ENCODE results near the gene HOXA9.

Gene HOXA9

GRCh38 chr7:27143023-27143949 is 22.1 kb downstream of the HOXA9 start, which contains the start of gene HOXA5:
Gene HOXA5, minus strand, starts transcription at chr7:27143681. Its CDS starts 74 bp downstream, at chr7:27143607.
- WGBS, 2 donors (ENCODE audit: extremely low coverage in 2 of 2, insufficient read length in 2 of 2, insufficient replicate concordance in 1 of 2): no CpG with 5 or more reads among the region's 86 CpGs
- no peak within 1 kb of the TSS for H2BK120ac ChIP-seq (ENCODE audit: low read depth, low read length)

GRCh38 chr7:27142580-27143022 is 22.7 kb downstream of the HOXA9 start:
- Histone ChIP-seq H3K23ac (ENCODE audit: low read depth, low read length, poor library complexity) (peak overlapping the region; percentile 29), H2AFZ (ENCODE audit: low read length) (peak overlapping the region; percentile 87), H4K91ac (ENCODE audit: low read depth, low read length, poor library complexity) (no peak overlapping the region), H2BK12ac (ENCODE audit: low read length) (no peak overlapping the region), H3K4me3 (ENCODE audit: low read length in 2 of 2) (no peak overlapping the region), H3K14ac (ENCODE audit: low read length) (no peak overlapping the region), H3K4me2 (ENCODE audit: insufficient read depth, low read length, poor library complexity, severe bottlenecking) (peak overlapping the region; percentile 59), H2BK15ac (ENCODE audit: low read length) (no peak overlapping the region), H3K36me3 (replicated peaks in 1 of 2; ENCODE audit: control insufficient read depth in 2 of 2, insufficient read depth in 2 of 2, low read length in 2 of 2) (no peaks in the 10 kb centered on the region), H3K4ac (ENCODE audit: low read length) (no peak overlapping the region), H3K18ac (ENCODE audit: low read length) (no peak overlapping the region), H3K4me1 (ENCODE audit: control insufficient read depth in 2 of 2, insufficient read depth in 1 of 2, low read depth in 1 of 2, low read length in 2 of 2) (no peaks in the 10 kb centered on the region), H3K79me1 (ENCODE audit: low read depth, low read length) (no peaks in the 10 kb centered on the region), H2BK120ac (ENCODE audit: low read depth, low read length) (no peak overlapping the region), H3K9me3 (replicated peaks in 1 of 2; ENCODE audit: control insufficient read depth in 2 of 2, insufficient read depth in 1 of 2, low read depth in 1 of 2, low read length in 2 of 2) (peaks cover 3 to 14% of the 10 kb centered on the region in 2 donors), H3K27ac (replicated peaks; ENCODE audit: low read length) (no peak overlapping the region), H4K8ac (ENCODE audit: low read depth, low read length) (no peak overlapping the region), H3K27me3 (ENCODE audit: control insufficient read depth in 3 of 3, insufficient read depth in 3 of 3, low read depth in 1 of 3, low read length in 3 of 3) (peaks cover 59 to 100% (median 100%) of the 10 kb centered on the region in 3 experiments), H2AK5ac (ENCODE audit: low read depth, low read length) (no peak overlapping the region), H2BK5ac (ENCODE audit: low read length) (no peak overlapping the region), H3K9ac (ENCODE audit: low read depth, low read length, poor library complexity) (no peak overlapping the region)
- no CpG with 5 or more reads among the region's 29 CpGs for WGBS, 2 donors (ENCODE audit: extremely low coverage in 2 of 2, insufficient read length in 2 of 2, insufficient replicate concordance in 1 of 2)
- DNase-seq (ENCODE audit: low spot score): no peak

More at GRCh38 chr7:27143023-27143949, 22.1 kb downstream of the HOXA9 start, which contains the start of gene HOXA5:
- DNase-seq (ENCODE audit: low spot score): peak; percentile 67
- peaks cover 3 to 18% of the 10 kb centered on the region in 2 donors for H3K9me3 ChIP-seq (replicated peaks in 1 of 2; ENCODE audit: control insufficient read depth in 2 of 2, insufficient read depth in 1 of 2, low read depth in 1 of 2, low read length in 2 of 2)
- no peak within 1 kb of the TSS for H3K27ac ChIP-seq (replicated peaks; ENCODE audit: low read length)
- no peaks in the 10 kb centered on the region for H3K79me1 ChIP-seq (ENCODE audit: low read depth, low read length)
- H3K23ac ChIP-seq (ENCODE audit: low read depth, low read length, poor library complexity): peak within 1 kb of the TSS; percentile 29
- no peak within 1 kb of the TSS for H4K91ac ChIP-seq (ENCODE audit: low read depth, low read length, poor library complexity)
- no peak within 1 kb of the TSS for H2AK5ac ChIP-seq (ENCODE audit: low read depth, low read length)
- H3K4me3 ChIP-seq (ENCODE audit: low read length in 2 of 2): peak within 1 kb of the TSS; percentile 1 to 63
- H3K14ac ChIP-seq (ENCODE audit: low read length): peak within 1 kb of the TSS; percentile 23
- H3K18ac ChIP-seq (ENCODE audit: low read length): no peak within 1 kb of the TSS
- H3K9ac ChIP-seq (ENCODE audit: low read depth, low read length, poor library complexity): no peak within 1 kb of the TSS
- H2AFZ ChIP-seq (ENCODE audit: low read length): peak within 1 kb of the TSS; percentile 87
- no peak within 1 kb of the TSS for H2BK12ac ChIP-seq (ENCODE audit: low read length)
- H3K36me3 ChIP-seq (replicated peaks in 1 of 2; ENCODE audit: control insufficient read depth in 2 of 2, insufficient read depth in 2 of 2, low read length in 2 of 2): no peaks in the 10 kb centered on the region
- no peak within 1 kb of the TSS for H3K4ac ChIP-seq (ENCODE audit: low read length)
- H3K4me1 ChIP-seq (ENCODE audit: control insufficient read depth in 2 of 2, insufficient read depth in 1 of 2, low read depth in 1 of 2, low read length in 2 of 2): no peaks in the 10 kb centered on the region
- H2BK5ac ChIP-seq (ENCODE audit: low read length): no peak within 1 kb of the TSS
- H2BK15ac ChIP-seq (ENCODE audit: low read length): no peak within 1 kb of the TSS
- H3K4me2 ChIP-seq (ENCODE audit: insufficient read depth, low read length, poor library complexity, severe bottlenecking): peak within 1 kb of the TSS; percentile 59
- no peak within 1 kb of the TSS for H4K8ac ChIP-seq (ENCODE audit: low read depth, low read length)
- H3K27me3 ChIP-seq (ENCODE audit: control insufficient read depth in 3 of 3, insufficient read depth in 3 of 3, low read depth in 1 of 3, low read length in 3 of 3): peaks cover 66 to 100% (median 99%) of the 10 kb centered on the region in 3 experiments

- H3K4me3 ChIP-seq (ENCODE audit: low read length in 2 of 2): no peak overlapping the region
- H3K4ac ChIP-seq (ENCODE audit: low read length): no peak overlapping the region
- DNase-seq (ENCODE audit: low spot score): no peak
- no peaks in the 10 kb centered on the region for H3K79me1 ChIP-seq (ENCODE audit: low read depth, low read length)
- H3K27ac ChIP-seq (replicated peaks; ENCODE audit: low read length): no peak overlapping the region
- no peak overlapping the region for H2BK120ac ChIP-seq (ENCODE audit: low read depth, low read length)
- no peak overlapping the region for H3K14ac ChIP-seq (ENCODE audit: low read length)
- no peak overlapping the region for H3K18ac ChIP-seq (ENCODE audit: low read length)
- H2BK12ac ChIP-seq (ENCODE audit: low read length): no peak overlapping the region
- no peak overlapping the region for H2BK15ac ChIP-seq (ENCODE audit: low read length)
- no peak overlapping the region for H3K23ac ChIP-seq (ENCODE audit: low read depth, low read length, poor library complexity)
- H3K9ac ChIP-seq (ENCODE audit: low read depth, low read length, poor library complexity): no peak overlapping the region
- H4K8ac ChIP-seq (ENCODE audit: low read depth, low read length): no peak overlapping the region
- H3K9me3 ChIP-seq (replicated peaks in 1 of 2; ENCODE audit: control insufficient read depth in 2 of 2, insufficient read depth in 1 of 2, low read depth in 1 of 2, low read length in 2 of 2): peaks cover 3 to 12% of the 10 kb centered on the region in 2 donors
- H3K27me3 ChIP-seq (ENCODE audit: control insufficient read depth in 3 of 3, insufficient read depth in 3 of 3, low read depth in 1 of 3, low read length in 3 of 3): peaks cover 56 to 100% (median 100%) of the 10 kb centered on the region in 3 experiments
- H2AFZ ChIP-seq (ENCODE audit: low read length): peak overlapping the region; percentile 87
- H4K91ac ChIP-seq (ENCODE audit: low read depth, low read length, poor library complexity): no peak overlapping the region
- no peak overlapping the region for H3K4me2 ChIP-seq (ENCODE audit: insufficient read depth, low read length, poor library complexity, severe bottlenecking)
- H3K36me3 ChIP-seq (replicated peaks in 1 of 2; ENCODE audit: control insufficient read depth in 2 of 2, insufficient read depth in 2 of 2, low read length in 2 of 2): no peaks in the 10 kb centered on the region
- WGBS, 2 donors (ENCODE audit: extremely low coverage in 2 of 2, insufficient read length in 2 of 2, insufficient replicate concordance in 1 of 2): no CpG with 5 or more reads among the region's 30 CpGs
- H2AK5ac ChIP-seq (ENCODE audit: low read depth, low read length): no peak overlapping the region
- H3K4me1 ChIP-seq (ENCODE audit: control insufficient read depth in 2 of 2, insufficient read depth in 1 of 2, low read depth in 1 of 2, low read length in 2 of 2): no peaks in the 10 kb centered on the region
- H2BK5ac ChIP-seq (ENCODE audit: low read length): no peak overlapping the region
Measured at GRCh38 chr7:27141923-27142579, 23.3 kb downstream of the HOXA9 start.
